Activated CD8-positive, alpha-beta memory T cell treated with anti-CD3 and anti-CD28 coated beads, Interleukin-2, amount 10 ng/mL, durations not matched to agents 7 days and 5 days (primary cell): ENCODE measurements around the gene CARF. TPM values are rescaled to one million over a fixed set of nuclear protein-coding genes. Genes with fewer than 3 reads are reported as not detected.

Source experiments
- total RNA-seq, 2 experiments: library from RNA; stranded (reverse); gene quantifications; one replicate each; pipeline ENCODE4 v1.2.3, GENCODE V29; 2021

CARF gene
- total RNA-seq, 2 experiments from 2014 or later: 8.2 to 11.5 TPM

Other genes starting within 250 kb of the CARF start
- 1 to 10 TPM; 3.8 to 5.1 TPM for gene ICA1L, start 40.5 kb upstream of the CARF start, total RNA-seq
- gene WDR12, start 602 bp upstream of the CARF start, total RNA-seq: 10 to 100 TPM; 51.8 to 81.7 TPM
- 10 to 100 TPM in 1 of 2 experiments, 1 to 10 TPM in 1; 9.9 to 16.6 TPM for gene NBEAL1, start 102.6 kb downstream of the CARF start, total RNA-seq